MM.1S (cell line): ENCODE measurements around the gene KMT2D.

Source experiments
- DNase-seq: peaks from one replicate; pipeline ENCODE4 v3.0.0-alpha.2; 2015
- H2AFZ ChIP-seq: fragments of 300-600 bp; sonication (generic); 2 replicates; pipeline ENCODE4 v1.6.0; 2016; ENCODE audit warnings: antibody characterized with exemption, low read length
- H3F3A ChIP-seq: fragments of 300-600 bp; sonication (generic); 2 replicates; pipeline ENCODE4 v1.6.1; 2016; ENCODE audit warnings: mild to moderate bottlenecking, antibody characterized with exemption, low read length, moderate library complexity, mixed read lengths; ENCODE audit not compliant: insufficient read depth
- H3K27ac ChIP-seq: fragments of 300-600 bp; sonication (generic); 2 replicates; pipeline ENCODE4 v1.5.1; 2016; ENCODE audit warnings: mild to moderate bottlenecking, low read length
- H3K27me3 ChIP-seq: fragments of 300-600 bp; sonication (generic); replicated peaks from 2 replicates; pipeline ENCODE4 v1.6.0; 2016; ENCODE audit warnings: low read length; ENCODE audit not compliant: insufficient read depth
- H3K36me3 ChIP-seq: fragments of 300-600 bp; sonication (generic); replicated peaks from 2 replicates; pipeline ENCODE4 v1.6.1; 2016; ENCODE audit warnings: mild to moderate bottlenecking, low read length, mixed read lengths; ENCODE audit not compliant: insufficient read depth
- H3K4me1 ChIP-seq: fragments of 300-600 bp; sonication (generic); 2 replicates; pipeline ENCODE4 v1.6.1; 2016; ENCODE audit warnings: low read length, mixed read lengths
- H3K4me2 ChIP-seq: fragments of 300-600 bp; sonication (generic); 2 replicates; pipeline ENCODE4 v1.6.0; 2016; ENCODE audit warnings: low read depth, low read length
- H3K4me3 ChIP-seq: fragments of 300-600 bp; sonication (generic); 2 replicates; pipeline ENCODE4 v1.5.1; 2016; ENCODE audit warnings: low read length, mixed read lengths
- H3K79me2 ChIP-seq: fragments of 300-600 bp; sonication (generic); 2 replicates; pipeline ENCODE4 v1.6.1; 2016; ENCODE audit warnings: mixed run types, low read length, mixed read lengths
- H3K9ac ChIP-seq: fragments of 300-600 bp; sonication (generic); 2 replicates; pipeline ENCODE4 v1.6.1; 2016; ENCODE audit warnings: low read length, mixed read lengths
- H3K9me2 ChIP-seq: fragments of 300-600 bp; sonication (generic); replicated peaks from 2 replicates; pipeline ENCODE4 v1.6.1; 2016; ENCODE audit warnings: mild to moderate bottlenecking, low read length, mixed read lengths; ENCODE audit not compliant: insufficient read depth
- H3K9me3 ChIP-seq: fragments of 300-600 bp; sonication (generic); replicated peaks from 2 replicates; pipeline ENCODE4 v1.6.1; 2016; ENCODE audit warnings: mild to moderate bottlenecking, low read length, mixed read lengths; ENCODE audit not compliant: insufficient read depth
- H4K20me1 ChIP-seq: fragments of 300-600 bp; sonication (generic); 2 replicates; pipeline ENCODE4 v1.6.1; 2016; ENCODE audit warnings: mild to moderate bottlenecking, low read length, moderate library complexity, mixed read lengths; ENCODE audit not compliant: insufficient read depth
- CTCF ChIP-seq: fragments of 300-600 bp; sonication (generic); IDR thresholded peaks from 2 replicates; pipeline ENCODE4 v1.5.1; 2016; ENCODE audit warnings: antibody characterized with exemption, low read length, mixed read lengths
- EZH2 ChIP-seq: fragments of 300-600 bp; sonication (generic); optimal IDR thresholded peaks from 2 replicates; pipeline ENCODE3; 2017; ENCODE audit warnings: low read depth, mild to moderate bottlenecking, antibody characterized with exemption, low read length, mixed read lengths
- EZH2phosphoT487 ChIP-seq: fragments of 300-600 bp; sonication (generic); IDR thresholded peaks from 2 replicates; pipeline ENCODE4 v1.6.1; 2018; ENCODE audit warnings: antibody characterized with exemption, low read length

KMT2D gene

GRCh38 chr12:49079793-49080192, 19.2 kb upstream of the KMT2D start:
- Histone ChIP-seq H3K9me3 (no peaks in the 10 kb centered on the region), H3K9ac (no peak overlapping the region), H4K20me1 (no peaks in the 10 kb centered on the region), H3K4me2 (no peak overlapping the region), H3K4me3 (no peak overlapping the region), H3K27ac (no peak overlapping the region), H3K27me3 (0 out of 2 replicates have a peak, but pooled peaks cover 4% of the 10 kb centered on the region), H3K79me2 (no peaks in the 10 kb centered on the region), H3K4me1 (no peaks in the 10 kb centered on the region), H3K9me2 (no peaks in the 10 kb centered on the region), H2AFZ (no peak overlapping the region), H3F3A (no peaks in the 10 kb centered on the region), H3K36me3 (no peaks in the 10 kb centered on the region)
- DNase-seq: no peak
- TF ChIP-seq CTCF (no peak), EZH2phosphoT487 (no peak), EZH2 (no peak)

GRCh38 chr12:49070971-49071370, 10.4 kb upstream of the KMT2D start:
- no peak overlapping the region for H2AFZ ChIP-seq
- TF ChIP-seq EZH2phosphoT487: no peak
- no peak for TF ChIP-seq EZH2
- no peak for TF ChIP-seq CTCF
- H3K4me1 ChIP-seq: peaks cover 6% of the 10 kb centered on the region
- H3K27me3 ChIP-seq: no peaks in the 10 kb centered on the region
- no peaks in the 10 kb centered on the region for H3K9me3 ChIP-seq
- no peak overlapping the region for H3K4me2 ChIP-seq
- H3K9me2 ChIP-seq: no peaks in the 10 kb centered on the region
- no peak overlapping the region for H3K9ac ChIP-seq
- H3F3A ChIP-seq: peaks cover 6% of the 10 kb centered on the region; the same call in 1 of the 2 replicates
- no peaks in the 10 kb centered on the region for H4K20me1 ChIP-seq
- no peaks in the 10 kb centered on the region for H3K36me3 ChIP-seq
- no peak overlapping the region for H3K4me3 ChIP-seq
- no peak overlapping the region for H3K27ac ChIP-seq
- peaks cover 12% of the 10 kb centered on the region for H3K79me2 ChIP-seq
- DNase-seq: no peak

GRCh38 chr12:49069507-49070346, 9.1 kb upstream of the KMT2D start, which contains the start of gene RHEBL1:
Gene RHEBL1 (minus strand): TSS chr12:49069979. CDS start chr12:49069785, 194 bp downstream.
- peaks cover 6% of the 10 kb centered on the region; the same call in 1 of the 2 replicates for H3F3A ChIP-seq
- peak within 1 kb of the TSS; percentile 91 for H3K4me2 ChIP-seq
- peak within 1 kb of the TSS; percentile 70 for H3K9ac ChIP-seq
- H3K4me3 ChIP-seq: peak within 1 kb of the TSS; percentile 92
- H3K27ac ChIP-seq: peak within 1 kb of the TSS; percentile 66
- no peaks in the 10 kb centered on the region for H3K27me3 ChIP-seq
- peak within 1 kb of the TSS; percentile 91 for H2AFZ ChIP-seq
- H4K20me1 ChIP-seq: no peaks in the 10 kb centered on the region
- peak; percentile 47 for TF ChIP-seq CTCF
- TF ChIP-seq EZH2: no peak
- no peaks in the 10 kb centered on the region for H3K36me3 ChIP-seq
- peak; percentile 99 for DNase-seq
- peaks cover 12% of the 10 kb centered on the region for H3K79me2 ChIP-seq
- H3K4me1 ChIP-seq: peaks cover 6% of the 10 kb centered on the region
- no peaks in the 10 kb centered on the region for H3K9me2 ChIP-seq
- H3K9me3 ChIP-seq: no peaks in the 10 kb centered on the region
